ENCODE results near the gene ENDOU.
"Not testable (repeated sequence)": the region's sequence is repeated elsewhere in the genome, so short reads cannot be mapped to it uniquely, and the experiment has no call there.

Gene ENDOU

DNA sequence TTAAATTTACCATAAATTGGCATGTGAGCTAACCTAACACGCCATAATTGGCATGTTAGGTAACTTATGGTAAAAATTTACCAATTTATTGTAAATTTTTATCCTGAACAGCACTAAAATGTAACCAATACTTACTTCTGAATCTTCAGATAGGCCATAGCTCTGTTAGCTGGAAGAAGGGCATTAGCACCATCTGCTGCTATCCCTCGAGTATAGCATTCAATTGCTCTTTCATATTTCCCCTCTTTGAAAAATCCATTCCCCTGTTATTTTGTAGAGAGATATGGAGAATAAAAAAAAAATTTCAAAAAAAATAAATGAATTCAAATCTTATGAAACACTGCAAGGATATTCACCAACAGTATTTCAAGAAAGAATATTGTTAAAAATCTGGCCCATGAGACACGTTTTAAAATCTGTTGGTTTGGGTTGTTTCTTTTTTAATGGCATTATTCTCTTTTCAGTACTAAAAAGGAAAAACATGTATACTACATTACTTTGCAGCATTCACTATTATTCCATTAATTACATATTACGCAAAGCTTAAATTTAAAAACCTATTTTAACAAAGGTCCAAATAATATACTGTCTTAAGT lies 38.5 kb downstream of the ENDOU start:
- FAIRE-seq: peak; percentile 40
- TF ChIP-seq SPI1 (IDR thresholded peaks at IDR 0.05; ENCODE audit: low read depth, low read length) (no peak), POLR2AphosphoS5 (IDR thresholded peaks at IDR 0.05; ENCODE audit: low read depth, low read length) (no peak), PAX5 (IDR thresholded peaks at IDR 0.05; ENCODE audit: insufficient read depth, low read length, severe bottlenecking) (no peak), TAF1 (IDR thresholded peaks at IDR 0.05; ENCODE audit: low read depth, low read length) (no peak), POU2F2 (IDR thresholded peaks at IDR 0.05; ENCODE audit: low read depth, low read length) (no peak), POLR2A (IDR thresholded peaks at IDR 0.05; ENCODE audit: low read depth, low read length) (no peak)
- DNase-seq (ENCODE audit: insufficient read length, low spot score): no peak

- no peak for FAIRE-seq
- no peak for TF ChIP-seq TAF1 (IDR thresholded peaks at IDR 0.05; ENCODE audit: low read depth, low read length)
- TF ChIP-seq SPI1 (IDR thresholded peaks at IDR 0.05; ENCODE audit: low read depth, low read length): no peak
- TF ChIP-seq PAX5 (IDR thresholded peaks at IDR 0.05; ENCODE audit: insufficient read depth, low read length, severe bottlenecking): no peak
- TF ChIP-seq POLR2AphosphoS5 (IDR thresholded peaks at IDR 0.05; ENCODE audit: low read depth, low read length): no peak
- no peak for TF ChIP-seq POLR2A (IDR thresholded peaks at IDR 0.05; ENCODE audit: low read depth, low read length)
- no peak for TF ChIP-seq POU2F2 (IDR thresholded peaks at IDR 0.05; ENCODE audit: low read depth, low read length)
- DNase-seq (ENCODE audit: insufficient read length, low spot score): no peak
Observed at GRCh38 chr12:47679785-47680184, 45.5 kb downstream of the ENDOU start.

- no peak for FAIRE-seq
- TF ChIP-seq PAX5 (IDR thresholded peaks at IDR 0.05; ENCODE audit: insufficient read depth, low read length, severe bottlenecking) (no peak), POLR2A (IDR thresholded peaks at IDR 0.05; ENCODE audit: low read depth, low read length) (no peak), POLR2AphosphoS5 (IDR thresholded peaks at IDR 0.05; ENCODE audit: low read depth, low read length) (no peak), TAF1 (IDR thresholded peaks at IDR 0.05; ENCODE audit: low read depth, low read length) (no peak), SPI1 (IDR thresholded peaks at IDR 0.05; ENCODE audit: low read depth, low read length) (no peak), POU2F2 (IDR thresholded peaks at IDR 0.05; ENCODE audit: low read depth, low read length) (no peak)
- no peak for DNase-seq (ENCODE audit: insufficient read length, low spot score)
Observed at GRCh38 chr12:47672068-47672467, 53.2 kb downstream of the ENDOU start.

- not testable (repeated sequence) for DNase-seq (ENCODE audit: insufficient read length, low spot score); FAIRE-seq
Observed at GRCh38 chr12:47667935-47668334, 57.4 kb downstream of the ENDOU start.

All from GM12891 (cell line).